ENCODE results near the gene S100P. TPM values are rescaled to one million over a fixed set of nuclear protein-coding genes. Genes with fewer than 3 reads are reported as not detected.
A peak's percentile ranks its signal among the peaks of the same experiment; 100 is the strongest.

The S100P gene
- total RNA-seq, 1 donor from 2014 or later: not detected

DNA sequence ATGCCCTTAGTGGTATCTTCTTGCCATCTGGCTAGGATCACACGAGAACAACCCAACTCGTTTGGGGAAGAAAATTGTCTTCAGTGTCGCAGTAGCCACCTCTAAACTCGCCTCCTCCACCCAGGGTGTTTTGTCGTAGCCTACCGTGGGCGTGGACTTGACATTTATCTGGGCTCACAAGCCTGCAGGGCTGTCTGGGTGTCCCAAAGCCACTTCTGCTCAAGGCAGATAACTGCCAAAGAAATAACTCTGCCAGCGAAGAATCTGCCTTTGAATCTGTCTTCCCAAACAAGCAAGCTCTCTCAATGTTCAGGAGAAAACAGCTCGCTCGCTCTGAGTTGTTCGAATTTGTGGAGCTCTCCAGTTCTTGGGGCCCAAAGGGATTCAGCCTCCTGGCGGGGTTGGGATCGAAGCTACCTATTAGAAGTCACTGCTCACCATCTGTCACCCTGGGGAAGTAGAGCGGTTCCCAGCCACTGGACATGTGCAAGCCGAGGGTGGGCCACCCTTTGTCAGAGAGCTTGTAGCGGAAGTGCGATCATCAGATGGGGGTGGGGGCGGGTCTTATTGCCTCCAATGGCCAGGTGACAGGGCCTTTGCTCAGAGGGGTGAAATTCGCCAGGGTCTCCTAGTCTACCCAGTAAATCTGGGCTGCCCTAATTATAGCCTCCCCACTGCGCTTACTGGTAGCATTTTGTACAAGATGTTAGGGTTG is 37.1 kb downstream of the S100P start:
- TF ChIP-seq, protein P1, sequence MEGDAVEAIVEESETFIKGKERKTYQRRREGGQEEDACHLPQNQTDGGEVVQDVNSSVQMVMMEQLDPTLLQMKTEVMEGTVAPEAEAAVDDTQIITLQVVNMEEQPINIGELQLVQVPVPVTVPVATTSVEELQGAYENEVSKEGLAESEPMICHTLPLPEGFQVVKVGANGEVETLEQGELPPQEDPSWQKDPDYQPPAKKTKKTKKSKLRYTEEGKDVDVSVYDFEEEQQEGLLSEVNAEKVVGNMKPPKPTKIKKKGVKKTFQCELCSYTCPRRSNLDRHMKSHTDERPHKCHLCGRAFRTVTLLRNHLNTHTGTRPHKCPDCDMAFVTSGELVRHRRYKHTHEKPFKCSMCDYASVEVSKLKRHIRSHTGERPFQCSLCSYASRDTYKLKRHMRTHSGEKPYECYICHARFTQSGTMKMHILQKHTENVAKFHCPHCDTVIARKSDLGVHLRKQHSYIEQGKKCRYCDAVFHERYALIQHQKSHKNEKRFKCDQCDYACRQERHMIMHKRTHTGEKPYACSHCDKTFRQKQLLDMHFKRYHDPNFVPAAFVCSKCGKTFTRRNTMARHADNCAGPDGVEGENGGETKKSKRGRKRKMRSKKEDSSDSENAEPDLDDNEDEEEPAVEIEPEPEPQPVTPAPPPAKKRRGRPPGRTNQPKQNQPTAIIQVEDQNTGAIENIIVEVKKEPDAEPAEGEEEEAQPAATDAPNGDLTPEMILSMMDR (IDR thresholded peaks at IDR 0.05): no peak
- H3K4me1 Mint-ChIP-seq (ENCODE audit: unreplicated experiment): peaks cover 31% of the 10 kb centered on the region
- H3K4me3 Mint-ChIP-seq (ENCODE audit: unreplicated experiment): no peak overlapping the region
- peak overlapping the region; percentile 14 for H3K27ac Mint-ChIP-seq (ENCODE audit: unreplicated experiment)
- H3K36me3 Mint-ChIP-seq (ENCODE audit: unreplicated experiment): no peaks in the 10 kb centered on the region
- H3K9me3 Mint-ChIP-seq (ENCODE audit: unreplicated experiment): no peaks in the 10 kb centered on the region
- H3K27me3 Mint-ChIP-seq (ENCODE audit: unreplicated experiment): no peaks in the 10 kb centered on the region
- DNase-seq (ENCODE audit: extremely low spot score, unreplicated experiment): no peak

DNA sequence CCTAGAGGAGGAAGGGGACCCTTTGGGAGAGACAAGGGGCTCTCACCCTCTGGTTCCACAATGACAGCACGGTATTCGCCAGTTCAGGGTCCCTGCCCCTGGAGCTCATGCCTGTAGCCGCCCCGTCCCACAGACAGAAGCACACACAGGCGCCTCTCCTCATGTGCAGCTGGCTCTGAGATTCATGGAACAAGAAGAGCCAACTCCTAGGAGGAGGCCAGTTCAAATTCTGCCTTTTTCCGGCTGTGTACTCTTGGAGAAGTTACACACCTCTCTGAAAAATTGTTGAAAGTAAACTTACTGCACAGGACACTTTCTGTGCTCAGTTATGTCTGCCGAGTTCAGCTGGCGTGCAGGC is 37.6 kb downstream of the S100P start:
- H3K27ac Mint-ChIP-seq (ENCODE audit: unreplicated experiment): peak overlapping the region; percentile 23
- DNase-seq (ENCODE audit: extremely low spot score, unreplicated experiment): no peak
- no peaks in the 10 kb centered on the region for H3K36me3 Mint-ChIP-seq (ENCODE audit: unreplicated experiment)
- H3K4me3 Mint-ChIP-seq (ENCODE audit: unreplicated experiment): no peak overlapping the region
- H3K27me3 Mint-ChIP-seq (ENCODE audit: unreplicated experiment): no peaks in the 10 kb centered on the region
- H3K9me3 Mint-ChIP-seq (ENCODE audit: unreplicated experiment): no peaks in the 10 kb centered on the region
- peaks cover 31% of the 10 kb centered on the region for H3K4me1 Mint-ChIP-seq (ENCODE audit: unreplicated experiment)
- TF ChIP-seq, protein P1 (IDR thresholded peaks at IDR 0.05): no peak

DNA sequence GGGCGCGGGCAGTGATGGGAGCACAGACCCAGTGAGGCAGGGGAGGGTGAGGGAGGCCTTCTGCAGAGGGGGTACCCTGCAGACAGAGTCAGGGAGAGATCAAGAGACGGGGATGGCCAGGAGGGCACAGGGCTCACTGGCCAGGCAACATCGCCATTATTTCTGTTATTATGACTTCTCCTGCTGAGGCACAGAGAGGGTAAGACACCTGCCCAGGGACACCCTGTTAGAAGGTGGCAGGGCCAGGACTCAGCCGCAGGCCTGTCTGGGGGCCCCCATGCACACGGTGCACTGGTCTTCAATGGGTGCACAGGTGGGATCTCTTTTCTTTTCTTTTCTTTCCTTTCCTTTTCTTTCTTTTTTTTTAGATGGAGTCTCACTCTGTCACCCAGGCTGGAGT is 38.1 kb downstream of the S100P start:
- TF ChIP-seq, protein P1 (IDR thresholded peaks at IDR 0.05): no peak
- no peak overlapping the region for H3K4me3 Mint-ChIP-seq (ENCODE audit: unreplicated experiment)
- H3K4me1 Mint-ChIP-seq (ENCODE audit: unreplicated experiment): peaks cover 28% of the 10 kb centered on the region
- H3K9me3 Mint-ChIP-seq (ENCODE audit: unreplicated experiment): no peaks in the 10 kb centered on the region
- no peak for DNase-seq (ENCODE audit: extremely low spot score, unreplicated experiment)
- peak overlapping the region; percentile 97 for H3K27ac Mint-ChIP-seq (ENCODE audit: unreplicated experiment)
- no peaks in the 10 kb centered on the region for H3K27me3 Mint-ChIP-seq (ENCODE audit: unreplicated experiment)
- H3K36me3 Mint-ChIP-seq (ENCODE audit: unreplicated experiment): no peaks in the 10 kb centered on the region

DNA sequence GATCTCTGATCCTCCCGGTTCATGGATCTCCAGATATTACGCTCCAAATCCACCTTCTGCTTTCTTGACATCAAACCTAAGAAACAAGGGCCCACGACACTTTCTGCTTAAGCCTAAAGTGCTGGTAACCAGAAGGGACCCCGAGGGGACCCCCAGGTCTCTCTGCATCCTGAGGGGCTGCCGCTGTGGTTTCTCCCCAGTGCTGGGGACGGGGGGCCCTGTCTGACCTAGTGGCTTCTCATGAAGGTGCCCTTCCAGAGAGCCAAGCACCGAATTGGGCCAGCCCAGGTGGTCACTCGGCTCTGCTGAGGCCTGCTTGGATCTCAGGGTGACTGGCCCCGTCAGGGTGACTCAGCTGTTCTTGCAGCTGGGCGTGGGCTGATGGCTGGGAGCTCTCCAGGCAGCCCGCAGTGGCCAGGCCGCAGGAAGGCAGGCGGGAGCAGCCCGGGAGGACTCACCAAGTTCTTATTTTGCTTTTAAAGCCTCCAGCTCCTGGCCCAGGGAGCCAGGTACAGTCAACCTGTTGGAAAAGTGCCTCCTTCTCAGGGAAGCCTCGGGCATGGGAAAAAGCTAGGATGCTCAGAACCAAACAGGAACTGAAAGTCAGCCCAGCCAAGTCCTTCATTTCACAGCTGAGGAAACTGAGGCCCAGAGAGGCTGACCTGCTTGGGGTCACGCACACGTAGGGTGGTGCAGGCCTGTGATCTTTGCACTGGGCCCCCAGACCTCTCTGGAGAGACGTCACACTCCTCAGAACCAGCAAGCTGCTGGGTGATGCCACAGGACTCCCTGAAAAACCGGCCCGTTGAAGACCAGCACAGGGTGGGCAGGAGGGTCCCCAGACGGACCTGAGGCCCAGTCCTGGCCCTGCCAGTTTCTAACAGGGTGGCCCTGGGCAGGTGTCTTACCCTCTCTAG is 39.0 kb downstream of the S100P start:
- no peak overlapping the region for H3K4me3 Mint-ChIP-seq (ENCODE audit: unreplicated experiment)
- TF ChIP-seq, protein P1 (IDR thresholded peaks at IDR 0.05): no peak
- H3K36me3 Mint-ChIP-seq (ENCODE audit: unreplicated experiment): no peaks in the 10 kb centered on the region
- peaks cover 3% of the 10 kb centered on the region for H3K27me3 Mint-ChIP-seq (ENCODE audit: unreplicated experiment)
- H3K27ac Mint-ChIP-seq (ENCODE audit: unreplicated experiment): peak overlapping the region; percentile 97
- H3K9me3 Mint-ChIP-seq (ENCODE audit: unreplicated experiment): no peaks in the 10 kb centered on the region
- H3K4me1 Mint-ChIP-seq (ENCODE audit: unreplicated experiment): peaks cover 22% of the 10 kb centered on the region
- DNase-seq (ENCODE audit: extremely low spot score, unreplicated experiment): peak; percentile 92
